ENCODE data around the gene FYB1. TPM values are rescaled to one million over a fixed set of nuclear protein-coding genes. Genes with fewer than 3 reads are reported as not detected.

Gene FYB1
- total RNA-seq, 2 donors from 2014 or later: 161 to 168 TPM

DNA sequence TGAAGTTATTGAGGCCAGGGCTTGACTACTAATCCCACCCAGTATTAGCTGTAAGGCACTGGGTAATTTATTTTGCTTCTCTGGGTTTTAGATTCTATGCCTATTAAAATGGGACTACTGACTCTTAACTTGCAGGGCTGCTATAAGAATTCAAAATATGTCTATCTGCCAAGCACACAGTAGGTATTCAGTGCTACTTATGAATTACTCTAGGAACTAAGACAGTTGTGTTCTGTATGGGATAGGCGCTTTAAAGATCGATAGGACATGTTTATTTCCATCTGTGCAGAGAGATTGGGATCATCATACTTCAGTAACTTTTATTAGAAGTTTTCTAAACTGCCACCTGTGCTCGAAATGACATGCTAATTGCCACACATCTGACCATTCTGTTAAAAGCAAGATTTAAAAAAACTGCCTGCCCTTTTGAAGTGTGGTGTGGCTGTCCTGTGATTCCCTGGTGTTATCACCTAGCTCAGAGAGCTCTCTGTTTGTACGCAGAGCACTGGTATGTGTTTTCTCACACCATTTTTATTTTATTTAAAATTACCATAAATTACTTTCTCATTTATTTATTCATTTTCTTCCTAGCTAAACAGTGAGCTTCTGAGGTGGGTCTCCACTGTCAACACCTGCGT, 58.7 kb downstream of the FYB1 start:
- DNase-seq (ENCODE audit: low spot score in 2 of 2) (no peak), ATAC-seq (no peak)
- Mint-ChIP-seq H3K27ac (peak overlapping the region; percentile 3 to 17), H3K9me3 (peaks cover 6 to 11% of the 10 kb centered on the region in 2 donors), H3K36me3 (peaks cover 18 to 26% of the 10 kb centered on the region in 2 donors)

DNA sequence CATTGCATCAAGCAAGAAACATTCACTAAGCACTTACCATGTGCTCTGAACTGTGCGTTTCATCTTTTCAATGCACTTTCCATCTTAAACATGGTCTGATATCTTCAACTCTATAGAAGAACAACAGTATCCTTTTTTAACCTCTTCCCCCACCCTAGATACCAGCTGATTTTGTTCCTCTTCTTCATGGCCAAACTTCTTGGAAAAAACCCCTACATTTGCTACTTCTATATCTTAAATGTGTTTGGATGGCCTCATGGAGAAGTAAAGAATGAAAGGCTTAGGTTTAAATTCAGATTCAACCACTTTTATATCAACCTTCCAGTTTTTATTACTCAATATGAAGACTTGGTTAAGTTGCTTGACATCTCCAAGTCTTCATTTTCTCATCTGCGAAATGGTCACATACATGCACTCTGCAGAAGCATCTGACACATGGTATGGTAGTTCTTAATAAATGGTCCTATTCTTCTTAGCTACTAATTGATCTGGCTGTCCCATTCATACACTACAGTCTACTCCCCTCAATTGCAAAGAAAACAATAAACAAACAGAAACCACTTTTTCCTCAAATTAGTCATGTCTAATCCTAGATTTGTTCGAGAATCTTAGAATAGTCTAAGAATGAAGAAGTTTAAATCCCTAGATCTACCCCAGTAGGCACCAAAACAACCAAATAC, 59.4 kb downstream of the FYB1 start:
- Mint-ChIP-seq H3K9me3 (peaks cover 0 to 5% of the 10 kb centered on the region in 2 donors), H3K36me3 (peaks cover 11 to 19% of the 10 kb centered on the region in 2 donors), H3K27ac (peak overlapping the region; percentile 17 to 18)
- DNase-seq (ENCODE audit: low spot score in 2 of 2): no peak
- no peak for ATAC-seq

DNA sequence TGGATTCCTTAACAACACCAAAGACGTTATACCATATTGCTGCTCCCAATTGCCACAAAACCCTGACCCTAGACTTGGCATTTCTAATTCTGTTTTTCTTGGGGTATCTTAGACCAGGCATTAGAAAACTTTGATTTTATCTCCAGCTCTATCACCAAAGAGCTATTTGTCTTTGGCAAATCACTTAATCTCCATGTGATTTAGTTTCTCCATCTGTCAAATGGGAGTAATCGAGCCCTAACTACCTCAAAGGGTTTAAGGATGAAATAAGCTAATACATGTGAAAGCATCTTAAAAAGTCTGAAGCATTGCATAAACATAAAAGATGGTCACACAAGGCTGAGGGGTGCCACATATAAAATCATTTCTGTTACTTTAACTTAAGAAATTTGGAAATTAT, 60.6 kb downstream of the FYB1 start:
- peak overlapping the region in 1 of 2 donors; percentile 82 for H3K27ac Mint-ChIP-seq

DNA sequence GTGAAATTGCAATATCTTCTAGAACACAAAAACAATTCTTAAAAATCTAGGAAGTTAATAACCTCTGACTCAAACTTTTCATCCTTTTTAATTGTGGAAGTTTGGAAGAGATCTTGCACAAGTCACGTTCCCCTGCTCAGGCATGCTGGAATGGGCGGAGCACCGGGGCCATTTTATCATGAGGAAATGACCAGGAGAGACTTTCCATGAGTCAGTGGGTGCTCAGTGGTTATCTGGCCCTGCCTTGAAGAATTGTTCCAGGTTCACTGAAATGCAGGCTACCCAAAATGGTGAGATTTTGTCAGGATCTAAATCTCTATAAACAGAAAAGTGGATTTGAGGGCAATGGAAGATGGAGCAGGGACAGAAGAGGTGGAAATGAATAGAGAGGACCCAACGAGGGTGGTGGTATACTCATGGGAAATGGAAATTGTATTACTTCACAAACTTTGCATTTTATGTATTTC, 61.2 kb downstream of the FYB1 start:
- H3K36me3 Mint-ChIP-seq: peaks cover 12 to 17% of the 10 kb centered on the region in 2 donors
- peak in 1 of 2 donors; percentile 63 for ATAC-seq
- no peak for DNase-seq (ENCODE audit: low spot score in 2 of 2)

More for the DNA sequence above, 60.6 kb downstream of the FYB1 start:
- peaks cover 10 to 15% of the 10 kb centered on the region in 2 donors for H3K36me3 Mint-ChIP-seq
- DNase-seq (ENCODE audit: low spot score in 2 of 2) (no peak), ATAC-seq (no peak)
- H3K9me3 Mint-ChIP-seq: peaks cover 0 to 5% of the 10 kb centered on the region in 2 donors

DNA sequence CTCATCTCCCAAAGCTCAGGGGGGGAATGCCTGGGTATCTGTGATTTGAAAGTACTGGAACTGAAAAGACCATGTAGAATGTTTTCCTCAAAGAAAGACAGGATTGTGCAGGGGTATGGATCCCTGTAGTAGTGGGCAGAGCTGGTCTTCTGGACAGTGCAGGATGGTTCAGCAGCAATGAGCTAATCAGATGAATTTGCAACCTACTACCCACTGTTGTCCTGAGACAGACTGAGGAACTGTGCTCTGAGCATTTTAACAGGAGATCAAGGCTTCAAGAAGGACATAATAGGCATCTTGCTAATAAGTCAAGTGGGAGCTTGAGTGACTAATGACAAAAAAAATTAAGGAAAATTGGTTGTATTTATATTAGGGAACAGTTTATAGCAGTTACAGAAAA, 61.7 kb downstream of the FYB1 start:
- Mint-ChIP-seq H3K9me3 (peaks cover 0 to 5% of the 10 kb centered on the region in 2 donors), H3K27ac (peak overlapping the region; percentile 0 to 82), H3K36me3 (peaks cover 16 to 22% of the 10 kb centered on the region in 2 donors)
- no peak for ATAC-seq
- DNase-seq (ENCODE audit: low spot score in 2 of 2): no peak

More for the DNA sequence above, 61.2 kb downstream of the FYB1 start:
- Mint-ChIP-seq H3K9me3 (peaks cover 0 to 5% of the 10 kb centered on the region in 2 donors), H3K27ac (peak overlapping the region in 1 of 2 donors; percentile 82)

DNA sequence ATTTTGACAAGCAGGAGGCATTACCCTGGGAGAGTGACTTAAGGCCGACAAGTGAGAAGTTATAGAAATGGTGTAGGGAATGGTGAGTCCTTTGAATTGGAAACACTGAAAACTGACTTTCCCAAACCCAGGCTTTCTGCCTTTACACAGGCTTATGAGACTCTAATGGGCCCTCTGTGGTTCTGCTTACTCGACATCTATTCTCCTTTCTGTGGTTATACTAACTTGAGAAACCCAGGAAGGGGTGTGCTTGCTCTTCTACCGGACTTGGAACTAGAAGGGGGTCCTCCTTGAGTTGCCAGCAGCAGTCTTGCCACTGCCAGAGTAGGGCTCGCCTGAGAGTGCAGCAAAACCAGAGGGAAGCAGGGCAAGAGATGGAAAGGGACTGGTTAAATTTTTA, 63.3 kb downstream of the FYB1 start:
- H3K36me3 Mint-ChIP-seq: peaks cover 19 to 35% of the 10 kb centered on the region in 2 donors
- ATAC-seq: peak in 1 of 2 donors; percentile 19

DNA sequence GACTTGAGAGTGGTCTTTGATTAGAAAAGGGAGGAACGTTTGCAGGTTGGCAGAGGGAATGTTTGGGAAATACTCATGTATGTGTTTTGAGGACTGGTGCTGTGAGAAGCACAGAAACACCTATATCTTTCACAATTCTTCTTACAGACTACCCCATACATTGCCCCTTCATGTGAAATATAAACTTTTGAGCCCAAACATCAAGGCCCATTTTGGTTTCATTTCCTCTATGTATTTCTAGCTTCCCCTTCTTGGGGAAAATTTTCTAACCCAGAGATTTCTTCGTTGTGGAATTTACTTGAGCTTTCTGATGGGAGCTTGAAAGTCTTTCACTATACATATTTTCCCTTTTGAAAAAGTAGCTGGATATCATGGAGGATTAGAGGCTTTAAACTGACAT, 67.6 kb downstream of the FYB1 start:
- H3K36me3 Mint-ChIP-seq: peaks cover 23 to 38% of the 10 kb centered on the region in 2 donors
- DNase-seq (ENCODE audit: low spot score in 2 of 2) (no peak), ATAC-seq (no peak)
- peak overlapping the region in 1 of 2 donors; percentile 77 for H3K27ac Mint-ChIP-seq
- no peaks in the 10 kb centered on the region for H3K9me3 Mint-ChIP-seq

More for the DNA sequence above, 63.3 kb downstream of the FYB1 start:
- peaks cover 0 to 5% of the 10 kb centered on the region in 2 donors for H3K9me3 Mint-ChIP-seq
- H3K27ac Mint-ChIP-seq: peak overlapping the region in 1 of 2 donors; percentile 8
- no peak for DNase-seq (ENCODE audit: low spot score in 2 of 2)

DNA sequence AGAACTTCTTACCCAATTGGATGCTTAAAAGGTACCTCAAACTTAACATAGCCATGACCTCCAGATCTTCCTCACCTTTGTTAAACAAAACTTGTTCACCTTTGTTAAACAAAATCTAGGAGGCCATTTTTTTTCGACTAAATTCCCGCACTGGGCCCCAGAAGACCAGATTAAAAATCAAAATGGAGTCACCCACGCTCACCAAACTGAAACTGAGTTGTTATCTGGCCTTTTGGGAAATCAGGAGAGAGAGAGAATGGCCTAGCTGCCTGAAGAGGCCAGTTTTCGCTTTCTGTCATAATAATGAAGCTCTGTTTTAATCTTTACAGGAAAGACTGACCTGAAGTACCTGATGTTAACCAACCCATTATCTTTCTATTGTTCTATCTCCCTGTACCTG, 69.4 kb downstream of the FYB1 start:
- H3K36me3 Mint-ChIP-seq: peaks cover 23 to 38% of the 10 kb centered on the region in 2 donors
- DNase-seq (ENCODE audit: low spot score in 2 of 2): no peak
- ATAC-seq: no peak
- no peaks in the 10 kb centered on the region for H3K9me3 Mint-ChIP-seq
- peak overlapping the region; percentile 20 to 77 for H3K27ac Mint-ChIP-seq

DNA sequence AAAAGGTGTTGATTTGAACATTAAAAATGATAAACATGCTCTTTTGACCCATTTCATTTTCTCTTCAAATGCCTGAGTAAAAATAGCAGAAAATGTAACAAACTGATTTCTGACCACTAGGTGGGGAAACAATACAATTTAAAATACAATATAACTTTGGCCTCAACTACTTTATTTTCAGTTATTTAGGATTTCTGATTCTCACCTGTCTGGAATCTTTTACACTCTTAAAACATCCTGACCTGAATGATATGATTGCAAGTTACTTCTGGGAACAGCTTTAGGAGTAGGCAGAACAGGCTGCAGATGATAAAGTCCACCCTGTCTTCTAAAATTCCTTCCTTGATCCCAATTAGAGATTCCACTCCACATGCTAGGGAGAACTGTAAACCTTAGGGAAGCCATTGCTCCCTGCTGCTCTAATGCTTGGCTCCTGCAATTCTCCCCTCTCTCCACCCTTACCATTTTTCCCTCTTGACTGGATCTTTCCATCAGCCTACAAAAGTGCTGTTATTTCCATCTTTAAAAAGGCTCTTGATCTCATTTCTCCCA, 70.3 kb downstream of the FYB1 start:
- peak; percentile 5 to 32 for ATAC-seq
- H3K36me3 Mint-ChIP-seq: peaks cover 23 to 38% of the 10 kb centered on the region in 2 donors
- H3K9me3 Mint-ChIP-seq: no peaks in the 10 kb centered on the region
- DNase-seq (ENCODE audit: low spot score in 2 of 2): no peak
- peak overlapping the region; percentile 20 to 77 for H3K27ac Mint-ChIP-seq

DNA sequence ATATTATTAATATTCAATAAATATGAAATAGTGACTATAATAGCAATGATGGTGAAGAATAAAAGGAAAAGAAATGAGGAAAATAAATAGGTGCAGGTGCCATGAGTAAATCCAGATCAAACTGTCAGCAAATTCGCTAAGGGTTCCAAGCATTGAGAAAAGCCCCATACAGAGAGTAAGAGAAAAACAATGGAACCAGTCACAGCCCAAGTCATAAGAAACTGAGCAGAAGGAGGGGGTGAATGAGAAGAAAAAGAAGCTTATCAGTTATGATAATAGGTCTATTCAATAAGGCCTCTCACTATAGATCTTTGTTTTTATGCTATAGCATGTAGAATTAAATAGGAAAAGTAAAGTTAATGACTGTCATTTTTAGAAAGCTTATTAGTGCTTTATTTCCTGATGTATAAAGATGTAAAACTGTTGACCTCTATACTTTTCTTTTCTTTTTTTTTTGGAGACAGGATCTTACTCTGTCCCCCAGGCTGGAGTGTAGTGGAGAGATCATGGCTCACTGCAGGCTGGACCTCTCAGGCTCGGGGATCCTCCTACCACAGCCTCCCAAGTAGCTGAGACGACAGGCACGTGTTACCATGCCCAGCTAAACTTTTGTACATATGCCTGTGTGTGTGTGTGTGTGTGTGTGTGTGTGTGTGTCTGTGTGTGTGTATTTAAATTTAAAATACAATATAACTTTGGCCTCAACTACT, 72.4 kb downstream of the FYB1 start:
- Mint-ChIP-seq H3K27ac (no peak overlapping the region), H3K9me3 (no peaks in the 10 kb centered on the region), H3K36me3 (peaks cover 14 to 24% of the 10 kb centered on the region in 2 donors)
- ATAC-seq (no peak), DNase-seq (ENCODE audit: low spot score in 2 of 2) (no peak)

DNA sequence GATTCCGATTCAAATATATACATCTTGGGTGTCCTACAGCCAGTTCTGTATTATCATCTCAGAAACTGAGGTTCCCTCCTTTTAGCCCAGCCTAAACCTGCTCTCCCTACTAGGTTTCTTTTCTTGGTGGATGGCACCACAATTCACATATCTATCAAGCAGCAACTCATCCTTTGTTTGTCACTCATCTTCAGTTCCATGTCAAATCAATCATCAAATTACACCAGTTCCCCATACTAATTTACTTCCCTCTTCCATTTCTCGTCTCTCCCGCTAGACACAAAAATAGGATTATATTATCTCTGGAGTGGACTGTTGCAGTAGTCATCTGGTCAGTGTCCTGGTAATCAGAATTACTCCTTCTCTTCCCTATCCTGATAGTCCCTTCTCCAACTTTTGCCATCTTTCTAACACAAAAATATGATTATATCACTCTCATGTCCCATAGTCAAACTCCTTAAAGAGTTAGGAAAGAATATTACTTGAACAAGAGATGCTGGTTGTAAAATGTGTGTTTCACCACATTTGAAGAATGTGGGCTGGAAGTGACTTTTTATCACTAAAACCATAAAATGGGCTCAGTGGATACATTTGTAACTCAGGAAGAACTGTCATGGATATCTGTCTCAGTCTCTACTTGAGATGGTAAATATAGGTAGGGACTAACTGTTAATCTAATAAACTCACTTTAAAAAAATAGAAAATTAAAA, 76.1 kb downstream of the FYB1 start:
- DNase-seq (ENCODE audit: low spot score in 2 of 2): no peak
- no peak for ATAC-seq
- peaks cover 0 to 3% of the 10 kb centered on the region in 2 donors for H3K9me3 Mint-ChIP-seq
- H3K36me3 Mint-ChIP-seq: peaks cover 4 to 11% of the 10 kb centered on the region in 2 donors
- no peak overlapping the region for H3K27ac Mint-ChIP-seq

DNA sequence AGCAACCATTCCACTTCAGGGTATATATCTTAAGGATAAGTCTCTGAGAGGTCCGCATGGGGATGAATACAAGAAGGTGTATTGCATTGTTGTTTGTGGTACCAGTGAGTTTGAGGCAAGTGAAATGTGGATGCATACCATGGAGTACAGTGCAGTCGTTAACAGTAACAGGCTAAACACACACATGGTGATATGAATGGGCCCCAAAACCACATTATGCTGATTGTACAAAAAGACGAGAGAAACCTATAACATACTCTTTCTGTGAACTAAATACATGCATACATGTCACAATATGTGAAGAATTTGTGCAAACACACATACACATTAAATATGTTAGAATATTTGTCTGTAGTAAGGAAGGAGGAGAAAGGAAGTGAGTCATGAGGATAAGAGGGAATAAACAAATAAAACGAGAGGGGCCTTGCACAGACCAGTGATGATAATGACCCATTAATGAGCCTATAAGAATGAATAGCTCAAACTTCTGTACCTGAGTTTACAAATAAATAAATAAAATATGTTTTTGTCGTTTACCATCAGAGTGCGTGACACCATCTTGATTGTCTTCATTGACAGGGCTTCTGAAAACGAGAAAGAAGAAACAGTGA, 78.7 kb downstream of the FYB1 start:
- DNase-seq (ENCODE audit: low spot score in 2 of 2): no peak
- ATAC-seq: no peak
- peaks cover 0 to 3% of the 10 kb centered on the region in 2 donors for H3K9me3 Mint-ChIP-seq
- peaks cover 8 to 30% of the 10 kb centered on the region in 2 donors for H3K36me3 Mint-ChIP-seq
- no peak overlapping the region for H3K27ac Mint-ChIP-seq

DNA sequence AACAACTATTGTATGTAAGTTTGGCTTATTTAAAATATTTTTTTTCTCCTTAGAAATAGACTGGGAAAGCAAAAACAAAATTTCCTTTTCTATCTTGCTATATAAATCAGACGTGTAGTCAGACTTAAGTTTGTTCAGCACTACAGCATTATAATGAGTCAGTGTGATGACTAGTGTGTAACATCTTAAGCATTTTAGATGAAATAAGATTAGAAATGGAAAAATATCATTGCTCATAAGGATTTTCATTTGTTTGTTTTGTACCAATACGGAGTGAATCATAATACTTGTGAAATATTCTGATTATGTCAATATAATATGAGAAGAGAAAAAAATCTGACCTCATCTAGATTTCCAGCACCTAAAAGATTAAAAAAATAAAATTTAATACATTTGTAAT, 80.5 kb downstream of the FYB1 start:
- DNase-seq (ENCODE audit: low spot score in 2 of 2): no peak
- Mint-ChIP-seq H3K27ac (no peak overlapping the region), H3K9me3 (peaks cover 0 to 3% of the 10 kb centered on the region in 2 donors), H3K36me3 (peaks cover 8 to 39% of the 10 kb centered on the region in 2 donors)
- ATAC-seq: no peak

DNA sequence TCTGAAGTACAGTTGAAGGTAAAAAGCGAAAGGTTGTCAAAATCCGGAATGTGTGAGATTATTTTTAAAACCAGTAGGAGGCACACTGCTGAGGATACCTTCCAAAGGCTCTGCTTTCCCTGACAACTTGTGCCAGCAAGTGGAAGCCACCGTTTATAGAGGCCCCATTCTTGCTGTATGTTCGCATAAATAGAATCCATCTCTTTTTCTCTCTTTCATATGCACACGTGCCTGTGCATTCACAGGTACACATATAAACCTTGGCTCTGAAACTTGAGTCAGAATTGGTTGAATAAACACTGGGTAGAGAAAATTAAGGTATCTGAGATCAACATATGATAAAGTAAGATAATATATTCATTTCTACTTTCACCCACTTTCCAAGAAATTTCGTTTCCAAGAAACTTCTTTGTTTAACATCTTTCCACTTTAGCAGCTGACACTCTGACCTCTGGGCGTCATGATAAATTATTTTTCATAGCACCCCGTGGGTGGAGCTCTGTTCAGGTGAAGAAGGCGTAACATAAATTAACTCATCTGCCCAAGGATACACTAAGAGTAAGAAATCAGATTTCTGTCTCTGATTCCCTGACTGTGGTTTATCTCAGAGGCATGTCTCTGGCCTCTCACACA, 81.4 kb downstream of the FYB1 start:
- ATAC-seq (peak; percentile 29 to 58), DNase-seq (ENCODE audit: low spot score in 2 of 2) (no peak)
- Mint-ChIP-seq H3K9me3 (peaks cover 0 to 3% of the 10 kb centered on the region in 2 donors), H3K27ac (peak overlapping the region in 1 of 2 donors; percentile 69), H3K36me3 (peaks cover 14 to 46% of the 10 kb centered on the region in 2 donors)

DNA sequence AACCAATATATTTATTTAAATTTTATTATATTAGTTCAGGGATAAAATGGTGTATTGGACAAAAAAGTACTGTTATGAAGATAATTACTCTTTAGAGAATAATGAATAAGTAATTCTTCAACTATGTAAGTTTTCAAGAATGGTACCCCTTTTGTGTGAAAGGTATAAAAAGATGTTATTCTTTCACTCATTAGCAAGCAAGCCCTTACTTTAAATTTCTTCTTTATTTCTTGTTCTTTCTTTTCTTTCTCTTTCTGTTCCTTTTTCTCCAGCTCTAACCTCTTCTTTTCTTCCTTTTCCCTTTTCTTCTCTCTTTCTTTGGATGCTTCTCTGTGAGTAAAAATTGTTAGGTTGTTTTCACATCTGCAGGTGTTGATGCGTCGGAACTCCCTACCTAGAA, 82.0 kb downstream of the FYB1 start:
- Mint-ChIP-seq H3K27ac (peak overlapping the region in 1 of 2 donors; percentile 69), H3K9me3 (peaks cover 0 to 3% of the 10 kb centered on the region in 2 donors), H3K36me3 (peaks cover 18 to 48% of the 10 kb centered on the region in 2 donors)
- ATAC-seq (no peak), DNase-seq (ENCODE audit: low spot score in 2 of 2) (no peak)

Measured in activated naive CD4-positive, alpha-beta T cell treated with anti-CD3 and anti-CD28 coated beads, Interleukin-2, amount 50 U/mL, for 72 hours (primary cell).